GM12878 (cell line): ENCODE measurements around the gene PLD3.

ENCODE experiments used
- CBX3 ChIP-seq: fragments of 200-600 bp; sonication (generic); IDR thresholded peaks from 2 replicates; pipeline ENCODE4 v1.6.1; 2016; ENCODE audit warnings: low read depth, borderline replicate concordance
- CHD2 ChIP-seq: IDR thresholded peaks from 2 replicates; pipeline ENCODE4 v1.6.1; 2011; ENCODE audit warnings: low read depth, low read length, improper control_type of control experiment, borderline replicate concordance
- CTCF ChIP-seq, 3 experiments: IDR thresholded peaks in 2 of 3; conservative IDR thresholded peaks in 1 of 3; 2 replicates each; pipeline ENCODE4 v1.5.1; 2011; ENCODE audit warnings: low read depth in 3 of 3, low read length in 3 of 3, mild to moderate bottlenecking in 3 of 3, control low read depth in 2 of 3, moderate library complexity in 2 of 3, inconsistent platforms in 1 of 3, mixed read lengths in 1 of 3; ENCODE audit not compliant: control insufficient read depth in 2 of 3, insufficient read depth in 1 of 3; ENCODE audit errors: extremely low read depth in 1 of 3
- EP300 ChIP-seq, 2 experiments: fragments of 150-350 bp in 1 of 2; IDR thresholded peaks; 2 replicates each; pipeline ENCODE4 v1.6.1; 2011 to 2012; ENCODE audit warnings: low read depth in 2 of 2, low read length in 2 of 2, borderline replicate concordance in 1 of 2, improper control_type of control experiment in 1 of 2, inconsistent platforms in 1 of 2; ENCODE audit not compliant: control insufficient read depth in 1 of 2
- ESRRA ChIP-seq: IDR thresholded peaks from 2 replicates; pipeline ENCODE4 v1.6.1; 2012; ENCODE audit warnings: mild to moderate bottlenecking, low read length, improper control_type of control experiment
- JUND ChIP-seq: IDR thresholded peaks from 2 replicates; pipeline ENCODE4 v1.6.1; 2012; ENCODE audit warnings: low read depth, mild to moderate bottlenecking, low read length, improper control_type of control experiment, moderate library complexity
- TCF3 ChIP-seq: IDR thresholded peaks from 2 replicates; pipeline ENCODE4 v1.6.1; 2012; ENCODE audit warnings: low read depth, mild to moderate bottlenecking, low read length, borderline replicate concordance; ENCODE audit not compliant: insufficient read depth
- YBX1 ChIP-seq: fragments of 450-650 bp; IDR thresholded peaks from 2 replicates; pipeline ENCODE4 v1.6.1; 2016; ENCODE audit warnings: antibody characterized with exemption

GRCh38 chr19:40424637-40425449 is 76.3 kb downstream of the PLD3 start:
- TF ChIP-seq CBX3 (no peak), YBX1 (no peak), EP300 (IDR thresholded peaks at IDR 0.05; ENCODE audit: borderline replicate concordance in 1 of 2, control insufficient read depth in 1 of 2, low read depth in 2 of 2, low read length in 2 of 2) (no peak), CTCF (IDR thresholded peaks at IDR 0.05 in 2 of 3, conservative IDR thresholded peaks at IDR 0.05 in 1 of 3; ENCODE audit: control insufficient read depth in 2 of 3, extremely low read depth in 1 of 3, insufficient read depth in 1 of 3, low read depth in 3 of 3, low read length in 3 of 3) (no peak), JUND (no peak), ESRRA (no peak), TCF3 (no peak), CHD2 (no peak)
